T47D (cell line): Measurements from ENCODE around the gene AHRR.
"Not testable (repeated sequence)": the region's sequence is repeated elsewhere in the genome, so short reads cannot be mapped to it uniquely, and the experiment has no call there.

Experiments used
- DNase-seq, 2 experiments: peaks; one replicate each; pipeline versions ENCODE4 v3.0.0 to v3.0.0-alpha.2; 2011 to 2012; ENCODE audit warnings: low read depth in 1 of 2, low spot score in 1 of 2
- JUND ChIP-seq: IDR thresholded peaks from 2 replicates; pipeline ENCODE4 v1.6.1; 2012; ENCODE audit warnings: low read depth
- in situ Hi-C: cut with HindIII; loops from 2 replicates; pipeline ENCODE4 v1.10.0; 2016; ENCODE audit warnings: low sequenced_read_pairs, low pct_unique_long_range_greater_than_20kb

AHRR gene

GRCh38 chr5:392431-392988 is 71.0 kb downstream of the AHRR start:
- in situ Hi-C loops = no loop called here
- no peak for TF ChIP-seq JUND
- DNase-seq = no peak

- in situ Hi-C loops = no loop called here
Observed at GRCh38 chr5:393846-394275, 72.3 kb downstream of the AHRR start.

GRCh38 chr5:394671-395155 is 73.2 kb downstream of the AHRR start:
- in situ Hi-C loops = no loop called here
- DNase-seq = no peak
- TF ChIP-seq JUND = no peak

More at GRCh38 chr5:393846-394275, 72.3 kb downstream of the AHRR start:
- peak; percentile 67 to 89 for DNase-seq
- TF ChIP-seq JUND = no peak

GRCh38 chr5:395156-395920 is 73.8 kb downstream of the AHRR start:
- in situ Hi-C loops = no loop called here
- DNase-seq = no peak

GRCh38 chr5:395921-396530 is 74.5 kb downstream of the AHRR start:
- DNase-seq = no peak
- in situ Hi-C loops = no loop called here
- no peak for TF ChIP-seq JUND

More at GRCh38 chr5:395156-395920, 73.8 kb downstream of the AHRR start:
- no peak for TF ChIP-seq JUND

GRCh38 chr5:396531-396961 is 75.0 kb downstream of the AHRR start:
- no peak for DNase-seq
- in situ Hi-C loops = no loop called here
- TF ChIP-seq JUND = no peak

- in situ Hi-C loops, DNase-seq: not testable (repeated sequence)
Observed at GRCh38 chr5:398141-398474, 76.6 kb downstream of the AHRR start.

- no peak for TF ChIP-seq JUND
- in situ Hi-C loops = no loop called here
- no peak for DNase-seq
Observed at GRCh38 chr5:398475-399295, 77.2 kb downstream of the AHRR start.

GRCh38 chr5:399296-400281 is 78.1 kb downstream of the AHRR start:
- in situ Hi-C loops = no loop called here
- TF ChIP-seq JUND = no peak
- DNase-seq = no peak

- in situ Hi-C loops = no loop called here
- no peak for DNase-seq
- TF ChIP-seq JUND = no peak
Observed at GRCh38 chr5:400282-401145, 79.0 kb downstream of the AHRR start.
